Renal cortex interstitium (tissue), 3 donors: ENCODE data around the gene ALG5. TPM values are rescaled to one million over a fixed set of nuclear protein-coding genes. Genes with fewer than 3 reads are reported as not detected.

ENCODE experiments used
- polyA plus RNA-seq, 3 donors: library from polyadenylated mRNA; unstranded; fragments of 120-200 nt; gene quantifications; one replicate each; pipeline ENCODE4 v1.2.1, GENCODE V29; 2013; ENCODE audit not compliant: insufficient read length in 3 of 3

The ALG5 gene
- polyA plus RNA-seq, 3 donors, result 55.8 to 65.3 (median 56.8) TPM

Other genes with a start within 250 kb of the ALG5 start
- gene RFXAP, start 180.1 kb downstream of the ALG5 start, polyA plus RNA-seq, result 10 to 100 TPM; 12.7 to 19.5 (median 13.5) TPM
- 10 to 100 TPM; 28.5 to 34.6 (median 33.3) TPM for gene SMAD9, start 79.1 kb downstream of the ALG5 start, polyA plus RNA-seq
- gene EXOSC8, start 1.4 kb upstream of the ALG5 start, polyA plus RNA-seq, result 10 to 100 TPM; 59.8 to 75.1 (median 69.1) TPM
- gene SUPT20H, start 60.3 kb upstream of the ALG5 start, polyA plus RNA-seq, result 100 to 1,000 TPM in 1 of 3 donors, 10 to 100 TPM in 2; 87.0 to 109 (median 99.4) TPM
- under 1 TPM in 2 of 3 donors, not detected in 1; 0.14 to 0.32 TPM for gene CSNK1A1L, start 106.3 kb upstream of the ALG5 start, polyA plus RNA-seq